PC-3 (cell line): ENCODE measurements around the gene CAMK2B. TPM values are rescaled to one million over a fixed set of nuclear protein-coding genes. Genes with fewer than 3 reads are reported as not detected.

Experiments
- ATAC-seq: fragments of 200-7000 bp; cut with Tn5 transposase; 2 replicates; pipeline ENCODE4 v1.9.1; 2020; ENCODE audit warnings: mild to moderate bottlenecking, moderate library complexity
- BruUV-seq: library from RNA; stranded (reverse); fragments of 400-500 nt; replicated peaks from 2 replicates; lab custom pipeline; 2021; lab: Mats Ljungman, UMichigan
- CTCF ChIA-PET: fragments of 300-600 bp; sonication (Branson Sonifier 250); formaldehyde crosslinking; loops from one replicate; lab custom pipeline; 2022; ENCODE audit warnings: antibody characterized with exemption; lab: Charles Lee
- POLR2A ChIA-PET: fragments of 300-600 bp; sonication (Branson Sonifier 250); formaldehyde crosslinking; loops from one replicate; lab custom pipeline; 2022; ENCODE audit warnings: antibody characterized with exemption; ENCODE audit not compliant: unreplicated experiment; lab: Charles Lee
- DNase-seq: peaks from one replicate; pipeline ENCODE4 v3.0.0-alpha.2; 2015
- H2AFZ ChIP-seq: fragments of 300-600 bp; sonication (generic); 2 replicates; pipeline ENCODE4 v1.6.0; 2016; ENCODE audit warnings: antibody characterized with exemption, low read length
- H3F3A ChIP-seq: fragments of 300-600 bp; sonication (generic); one replicate; pipeline ENCODE4 v1.6.0; 2017; ENCODE audit warnings: antibody characterized with exemption, low read length, control low read depth, mild to moderate bottlenecking; ENCODE audit not compliant: unreplicated experiment
- H3K27ac ChIP-seq: fragments of 300-600 bp; sonication (generic); 2 replicates; pipeline ENCODE4 v1.5.1; 2016; ENCODE audit warnings: mild to moderate bottlenecking, low read length
- H3K27me3 ChIP-seq: fragments of 300-600 bp; sonication (generic); 2 replicates; pipeline ENCODE4 v1.6.1; 2016; ENCODE audit warnings: low read length, mixed read lengths
- H3K36me3 ChIP-seq: fragments of 300-600 bp; sonication (generic); 2 replicates; pipeline ENCODE4 v1.6.1; 2016; ENCODE audit warnings: low read depth, mixed run types, low read length, mixed read lengths
- H3K4me1 ChIP-seq: fragments of 300-600 bp; sonication (generic); 2 replicates; pipeline ENCODE4 v1.5.1; 2016; ENCODE audit warnings: low read length; ENCODE audit not compliant: insufficient read depth
- H3K4me2 ChIP-seq: fragments of 300-600 bp; sonication (generic); 2 replicates; pipeline ENCODE4 v1.6.0; 2016; ENCODE audit warnings: low read length
- H3K4me3 ChIP-seq: fragments of 300-600 bp; sonication (generic); 2 replicates; pipeline ENCODE4 v1.5.1; 2016; ENCODE audit warnings: mild to moderate bottlenecking, low read length, mixed read lengths
- H3K79me2 ChIP-seq: fragments of 300-600 bp; sonication (generic); 2 replicates; pipeline ENCODE4 v1.6.1; 2017; ENCODE audit warnings: low read length, mixed read lengths
- H3K9ac ChIP-seq: fragments of 300-600 bp; sonication (generic); 2 replicates; pipeline ENCODE4 v1.6.0; 2016; ENCODE audit warnings: mild to moderate bottlenecking, low read length
- H3K9me2 ChIP-seq: fragments of 300-600 bp; sonication (generic); replicated peaks from 2 replicates; pipeline ENCODE4 v1.6.1; 2016; ENCODE audit warnings: mixed run types, low read length, mixed read lengths
- H3K9me3 ChIP-seq: fragments of 300-600 bp; sonication (generic); 2 replicates; pipeline ENCODE4 v1.6.1; 2016; ENCODE audit warnings: low read length, mixed read lengths
- H4K20me1 ChIP-seq: fragments of 300-600 bp; sonication (generic); 2 replicates; pipeline ENCODE4 v1.6.1; 2016; ENCODE audit warnings: low read length, mixed read lengths
- CTCF ChIP-seq: fragments of 300-600 bp; sonication (generic); conservative IDR thresholded peaks from 2 replicates; pipeline ENCODE4 v1.5.1; 2017; ENCODE audit warnings: antibody characterized with exemption, low read depth, mild to moderate bottlenecking, low read length
- EZH2 ChIP-seq: fragments of 300-600 bp; sonication (generic); IDR thresholded peaks from one replicate; pipeline ENCODE4 v1.6.1; 2017; ENCODE audit warnings: antibody characterized with exemption, mild to moderate bottlenecking, low read length; ENCODE audit not compliant: unreplicated experiment
- EZH2phosphoT487 ChIP-seq: fragments of 300-600 bp; sonication (generic); IDR thresholded peaks from 2 replicates; pipeline ENCODE4 v1.6.1; 2018; ENCODE audit warnings: mild to moderate bottlenecking, antibody characterized with exemption, low read length, borderline replicate concordance
- intact Hi-C: fragments of 100-400 bp; cut with micrococcal nuclease; formaldehyde crosslinking; loops from 2 replicates; pipeline ENCODE4 v1.9.0; 2023
- total RNA-seq: library from RNA; depleted of rRNA; stranded (reverse); fragments of >200 nt; gene quantifications from 2 replicates; pipeline ENCODE4 v1.2.3, GENCODE V29; 2014

CAMK2B gene
- total RNA-seq, 1 experiment from 2014 or later = 1.2 TPM

GRCh38 chr7:44191171-44191570 is 134.2 kb downstream of the CAMK2B start:
- no peak overlapping the region for H3K4me3 ChIP-seq

GRCh38 chr7:44189993-44190872 is 135.2 kb downstream of the CAMK2B start:
- no peak for TF ChIP-seq CTCF
- no peak for TF ChIP-seq EZH2phosphoT487
- no peak for TF ChIP-seq EZH2
- no peak overlapping the region for H2AFZ ChIP-seq
- H3K27ac ChIP-seq = no peak overlapping the region
- intact Hi-C loops = no loop called here
- H3K4me1 ChIP-seq = peaks cover 3% of the 10 kb centered on the region
- H3K36me3 ChIP-seq = no peaks in the 10 kb centered on the region
- no peak overlapping the region for H3K9ac ChIP-seq
- DNase-seq (no peak), ATAC-seq (no peak)
- H3K4me3 ChIP-seq = no peak overlapping the region
- no peaks in the 10 kb centered on the region for H3K79me2 ChIP-seq
- H4K20me1 ChIP-seq = no peaks in the 10 kb centered on the region
- no peaks in the 10 kb centered on the region for H3K9me3 ChIP-seq
- H3K27me3 ChIP-seq = no peaks in the 10 kb centered on the region
- H3F3A ChIP-seq = no peaks in the 10 kb centered on the region
- CTCF ChIA-PET = no interaction called here
- POLR2A ChIA-PET = interaction anchor here (0.5 kb wide), 1 partner anchor 152 kb away, joined by 3 read pairs; no protein-coding TSS in a partner anchor
- no peaks in the 10 kb centered on the region for H3K9me2 ChIP-seq
- H3K4me2 ChIP-seq = no peak overlapping the region
- BruUV-seq = no TSS peak

More at GRCh38 chr7:44191171-44191570, 134.2 kb downstream of the CAMK2B start:
- intact Hi-C loops = no loop called here
- Histone ChIP-seq H2AFZ (no peak overlapping the region), H3K79me2 (no peaks in the 10 kb centered on the region), H3K27ac (no peak overlapping the region), H3K4me2 (no peak overlapping the region), H3F3A (no peaks in the 10 kb centered on the region), H3K9ac (no peak overlapping the region), H3K9me3 (no peaks in the 10 kb centered on the region), H3K4me1 (peaks cover 7% of the 10 kb centered on the region), H3K9me2 (no peaks in the 10 kb centered on the region), H3K36me3 (no peaks in the 10 kb centered on the region), H4K20me1 (no peaks in the 10 kb centered on the region), H3K27me3 (no peaks in the 10 kb centered on the region)
- BruUV-seq = no TSS peak
- ChIA-PET CTCF (no interaction called here), POLR2A (no interaction called here)
- ATAC-seq (no peak), DNase-seq (no peak)
- TF ChIP-seq CTCF = no peak
- no peak for TF ChIP-seq EZH2phosphoT487
- no peak for TF ChIP-seq EZH2
